CD4-positive, alpha-beta T cell treated with Interleukin-17A for 1 hour (primary cell): ENCODE measurements around the gene TARDBP.
A peak's percentile ranks its signal among the peaks of the same experiment; 100 is the strongest.
"Not testable (repeated sequence)": the region's sequence is repeated elsewhere in the genome, so short reads cannot be mapped to it uniquely, and the experiment has no call there.

Experiments
- DNase-seq: peaks from one replicate; pipeline ENCODE4 v3.0.0-alpha.2; 2020

Gene TARDBP

DNA sequence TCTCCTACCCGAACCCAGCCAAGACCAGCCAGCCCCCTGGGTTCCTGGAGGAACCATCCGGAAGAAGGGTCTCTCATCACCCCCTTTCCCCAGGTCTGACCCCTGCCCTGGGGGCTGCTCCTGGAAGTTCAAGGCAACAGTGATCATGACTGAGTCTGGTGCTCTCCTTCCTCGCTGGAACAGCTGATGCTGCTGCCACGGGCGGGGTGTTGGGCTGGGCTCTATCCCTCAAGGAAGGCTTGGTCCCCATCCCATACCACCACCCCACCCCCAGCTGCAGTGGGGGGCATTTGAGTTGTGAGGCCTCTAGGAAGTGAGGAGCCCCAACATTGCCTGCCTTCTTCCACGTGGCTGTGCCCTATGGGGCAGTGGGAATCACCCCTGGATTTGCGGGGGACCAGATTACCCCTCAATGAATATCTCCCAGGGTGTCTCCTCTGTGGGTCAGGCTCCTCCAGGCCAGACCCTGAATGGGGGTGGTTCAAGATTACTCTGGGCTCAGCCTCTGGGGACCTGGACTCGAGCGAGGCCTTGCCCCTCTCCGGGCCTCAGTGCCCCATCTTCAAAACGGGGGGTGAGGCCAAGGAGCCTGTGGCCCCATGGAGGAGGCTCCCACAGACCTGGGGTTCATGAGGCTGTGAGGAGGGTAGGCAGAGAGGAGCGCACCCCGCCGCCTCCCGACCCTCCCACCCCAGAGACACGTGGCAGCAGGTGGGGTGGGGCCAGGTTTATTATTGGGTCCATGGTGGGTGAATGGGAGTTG is 31.8 kb downstream of the TARDBP start:
- no peak for DNase-seq

DNA sequence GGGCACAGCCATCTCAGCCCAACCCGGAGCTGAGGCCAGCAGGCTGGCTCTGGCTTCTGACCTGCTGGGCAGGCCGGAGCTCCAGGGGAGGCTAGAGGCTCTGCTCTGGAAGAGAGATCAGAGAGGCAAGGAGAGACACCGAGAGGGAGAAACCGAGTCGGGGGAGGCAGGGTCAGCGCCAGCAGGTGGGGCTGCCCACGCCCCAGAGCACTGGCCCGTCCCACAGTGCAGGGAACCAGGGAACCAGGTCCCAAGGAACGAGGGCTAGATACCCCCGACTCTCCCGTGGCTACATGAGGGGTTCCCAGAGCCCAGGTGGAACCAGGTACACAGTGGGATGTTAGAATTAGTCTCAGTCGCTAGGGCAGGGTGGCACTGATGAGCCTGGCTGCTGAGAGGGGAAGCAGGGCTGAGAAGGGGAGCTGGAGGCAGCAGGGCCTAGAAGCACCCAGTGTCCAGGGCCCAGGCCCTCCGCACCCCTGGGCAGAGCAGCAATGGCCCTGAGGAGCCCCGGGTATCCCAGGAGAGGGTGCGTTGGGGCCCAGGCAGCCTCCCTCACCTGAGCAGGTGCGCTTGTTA is 32.5 kb downstream of the TARDBP start:
- no peak for DNase-seq

DNA sequence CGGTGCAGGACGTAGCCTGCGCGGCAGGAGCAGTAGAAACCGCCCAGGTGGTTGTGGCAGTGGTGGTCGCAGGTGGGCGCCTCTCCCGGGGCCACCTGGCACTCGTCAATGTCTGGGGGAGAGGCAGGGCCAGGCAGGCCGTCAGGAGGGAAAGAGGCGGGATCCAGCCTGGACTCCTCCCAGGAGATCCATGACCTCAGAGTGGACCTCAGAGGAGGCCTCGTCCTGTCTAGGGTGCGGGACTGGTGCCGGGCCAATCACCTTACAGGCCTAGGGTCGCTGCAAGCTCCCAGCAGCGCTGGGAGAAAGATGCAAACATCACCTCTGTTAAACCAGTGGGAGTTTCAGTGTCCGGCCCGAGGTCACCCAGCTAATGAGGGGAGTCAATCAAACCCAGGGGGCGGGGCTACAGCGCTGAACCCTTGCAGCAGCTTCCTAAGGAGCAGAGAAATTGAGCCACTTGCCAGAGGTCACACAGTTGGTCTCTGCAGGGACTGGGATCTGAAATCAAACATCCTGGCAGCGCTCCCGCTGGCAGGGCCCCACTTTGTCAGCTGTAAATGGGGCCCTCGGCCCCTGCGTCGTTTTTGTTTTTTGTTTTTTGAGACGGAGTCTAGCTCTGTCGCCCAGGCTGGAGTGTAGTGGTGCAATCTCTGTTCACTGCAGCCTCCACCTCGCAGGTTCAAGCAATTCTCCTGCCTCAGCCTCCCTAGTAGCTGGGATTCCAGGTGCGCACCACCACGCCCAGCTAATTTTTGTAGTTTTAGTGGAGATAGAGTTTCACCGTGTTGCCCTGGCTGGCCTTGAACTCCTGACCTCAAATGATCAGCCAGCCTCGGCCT is 33.2 kb downstream of the TARDBP start:
- no peak for DNase-seq

DNA sequence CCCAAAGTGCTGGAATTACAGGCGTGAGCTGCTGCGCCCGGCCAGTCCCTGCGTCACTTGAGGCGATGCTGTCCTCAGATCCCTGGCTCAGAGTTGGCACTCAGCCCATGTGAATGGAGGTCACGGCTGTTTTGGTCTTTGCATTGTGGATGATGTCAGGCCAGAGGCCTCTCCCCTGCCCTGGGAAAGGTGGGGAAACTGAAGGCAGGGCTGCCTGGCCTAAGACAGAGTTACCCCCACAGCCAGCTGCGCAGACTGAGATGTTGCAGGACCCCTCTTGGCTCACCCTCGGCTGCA is 33.8 kb downstream of the TARDBP start:
- no peak for DNase-seq

DNA sequence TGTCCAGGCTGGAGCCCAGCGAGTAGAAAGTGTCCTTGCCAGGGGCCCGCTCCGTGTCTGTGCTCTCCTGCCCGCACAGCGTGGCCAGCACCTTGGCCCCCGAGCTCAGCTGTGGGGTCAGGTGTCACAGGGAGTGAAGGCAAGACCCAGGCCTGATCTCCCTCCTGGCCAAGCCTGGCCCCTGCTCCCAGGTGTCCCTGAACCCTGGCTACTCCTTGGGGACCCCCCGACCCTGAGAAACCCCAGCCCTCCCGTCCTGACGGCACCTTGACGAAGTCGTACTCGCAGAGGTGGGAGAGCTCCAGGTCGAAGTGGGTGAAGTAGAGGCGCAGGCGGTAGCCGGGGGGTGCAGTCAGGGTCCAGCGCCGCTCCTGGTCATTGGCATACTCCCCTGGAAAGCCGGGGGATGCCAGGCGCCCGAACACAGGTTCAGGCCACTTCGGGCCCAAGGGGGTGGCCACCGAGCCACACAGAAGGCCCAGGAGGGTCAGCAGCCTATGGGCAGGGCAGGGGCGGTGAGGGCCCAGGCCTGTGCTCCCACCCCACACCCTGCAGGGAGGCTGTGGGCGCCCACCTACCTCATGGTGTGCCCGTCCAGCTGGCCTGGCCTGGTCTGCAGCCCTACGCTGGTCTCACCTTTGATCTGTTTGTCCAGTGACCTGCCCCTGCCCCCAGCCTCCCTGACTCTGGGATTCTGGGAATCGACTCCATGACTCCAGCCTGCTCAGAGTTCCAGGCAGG is 34.3 kb downstream of the TARDBP start, which contains the start of gene MASP2:
Gene MASP2, minus strand, starts transcription at position 615 of the 741 bp plus-strand sequence. Its CDS starts 32 bp downstream, at position 583.
- DNase-seq: no peak

DNA sequence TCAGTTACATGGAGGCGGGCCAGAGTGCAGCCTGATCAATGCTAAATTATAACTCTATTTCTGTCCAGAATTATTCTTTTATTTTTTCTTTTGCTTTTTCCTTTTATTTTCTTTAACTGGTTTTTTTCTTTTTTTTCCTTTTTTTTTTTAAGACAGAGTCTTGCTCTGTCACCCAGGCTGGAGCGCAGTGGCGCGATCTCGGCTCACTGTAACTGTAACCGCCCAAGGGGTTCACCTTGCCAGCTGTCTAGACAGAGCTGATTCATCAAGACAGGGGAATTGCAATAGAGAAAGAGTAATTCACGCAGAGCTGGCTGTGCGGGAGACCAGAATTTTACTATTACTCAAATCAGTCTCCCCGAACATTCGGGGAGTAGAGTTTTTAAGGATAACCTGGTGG is 38.7 kb downstream of the TARDBP start:
- DNase-seq: not testable (repeated sequence)

DNA sequence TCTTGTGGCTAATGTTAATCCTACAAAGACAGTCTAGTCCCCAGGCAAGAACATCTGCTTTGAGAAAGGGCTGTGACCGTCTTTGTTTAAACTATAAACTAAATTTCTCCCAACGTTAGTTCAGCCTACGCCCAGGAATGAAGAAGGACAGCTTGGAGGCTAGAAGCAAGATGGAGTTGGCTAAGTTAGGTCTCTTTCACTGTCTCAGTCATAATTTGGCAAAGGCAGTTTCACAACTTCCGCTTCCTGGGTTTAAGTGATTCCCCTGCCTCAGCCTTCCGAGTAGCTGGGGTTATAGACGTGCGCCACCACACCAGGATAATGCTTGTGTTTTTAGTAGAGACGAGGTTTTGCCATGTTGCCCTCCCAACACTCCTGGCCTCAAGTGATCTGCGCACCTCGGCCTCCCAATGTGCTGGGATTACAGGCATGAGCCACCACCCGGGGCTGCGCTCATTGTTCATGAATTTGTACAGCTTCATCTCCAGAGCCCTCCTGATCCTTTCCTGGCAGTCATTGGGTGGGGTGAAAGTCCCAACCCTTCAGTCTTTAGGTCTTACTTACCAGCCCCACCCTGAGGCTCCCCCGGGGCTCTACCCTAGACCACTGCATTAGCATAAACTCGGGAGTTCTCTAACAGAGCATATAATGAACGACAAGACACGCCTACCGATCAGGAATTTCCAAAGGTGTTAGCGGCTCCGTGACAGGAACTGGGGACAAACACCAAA is 39.5 kb downstream of the TARDBP start:
- DNase-seq: no peak

DNA sequence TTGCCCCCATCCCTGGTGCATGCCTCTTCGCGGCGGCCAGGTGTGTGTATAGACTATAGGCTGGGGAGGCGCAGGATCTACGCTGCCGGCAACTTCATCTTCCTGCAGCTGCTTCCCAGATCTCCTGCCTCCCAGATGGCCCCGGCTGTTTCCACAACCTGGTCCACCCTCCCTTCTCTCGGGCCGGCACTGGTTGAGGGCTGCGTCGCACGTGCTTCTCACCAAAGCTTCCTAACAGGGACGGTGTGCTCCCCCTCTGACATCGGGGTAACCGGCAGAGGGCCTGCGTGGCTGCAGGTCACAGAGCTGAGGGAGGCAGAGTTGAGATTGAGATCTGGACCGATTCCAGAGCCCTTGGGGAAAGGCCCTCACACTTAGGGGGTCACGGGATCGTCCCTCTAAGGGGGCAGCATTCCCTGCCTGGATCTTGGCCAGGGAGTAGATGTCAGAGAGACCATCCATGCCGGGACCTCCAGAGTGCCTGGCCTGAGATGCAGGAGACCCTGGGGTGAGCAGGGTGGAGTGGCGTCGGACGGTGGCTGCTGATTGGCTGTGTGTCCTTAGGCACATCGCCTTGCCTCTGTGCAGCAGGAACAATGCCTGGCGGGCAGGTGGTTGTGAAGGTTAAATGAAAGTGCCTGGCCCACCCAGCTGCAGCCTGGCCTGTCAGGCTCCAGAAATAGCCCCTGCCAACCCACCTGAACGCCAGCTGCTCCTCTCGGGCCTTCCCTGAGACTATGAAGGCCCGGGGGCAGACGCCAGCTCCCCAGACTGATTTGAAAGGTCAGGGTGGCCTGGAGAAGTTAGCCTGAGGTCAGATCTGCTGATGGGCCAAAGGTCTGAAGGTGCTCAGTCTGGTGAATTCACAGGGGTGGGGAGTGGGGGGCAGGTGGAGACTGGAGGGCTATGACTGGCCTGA is 40.6 kb downstream of the TARDBP start:
- DNase-seq: no peak

DNA sequence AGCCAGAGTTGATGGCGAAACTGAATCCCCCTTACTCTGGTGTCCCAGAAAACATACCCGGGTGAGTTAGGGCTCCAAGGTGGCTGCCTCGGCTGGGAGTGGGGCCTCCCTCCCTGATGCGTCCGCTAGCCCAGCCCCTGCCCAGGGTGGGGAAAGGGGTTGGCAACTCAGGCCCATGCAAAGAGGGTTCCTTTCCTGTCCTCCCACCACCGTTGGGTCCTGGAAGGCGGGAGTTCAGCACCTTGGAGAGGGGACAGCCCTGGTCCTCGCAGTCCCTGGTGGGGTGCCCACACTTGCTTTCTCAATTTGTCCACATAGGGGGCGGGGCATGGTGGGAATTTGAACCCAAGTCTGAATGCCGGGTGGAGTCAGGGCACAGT is 41.3 kb downstream of the TARDBP start:
- DNase-seq: no peak

DNA sequence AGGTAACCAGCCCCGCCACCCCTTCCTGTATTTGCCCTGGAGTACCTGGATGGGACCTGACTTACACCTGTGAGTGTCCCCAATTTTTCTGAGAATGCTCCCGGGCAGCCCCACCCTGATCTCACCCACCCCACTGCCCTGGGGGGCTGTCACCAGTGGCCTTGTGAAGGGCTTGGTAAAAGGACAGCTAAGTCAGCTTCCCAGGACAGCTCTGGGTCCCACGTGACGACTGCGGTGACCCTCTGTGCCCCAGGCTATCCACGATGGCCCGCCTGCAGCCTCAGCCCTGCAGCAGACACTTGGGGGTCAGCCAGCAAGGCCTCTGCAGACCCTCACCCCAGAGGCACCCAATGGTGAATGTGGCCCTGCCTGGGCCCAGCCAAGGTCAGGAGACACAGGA is 41.7 kb downstream of the TARDBP start:
- DNase-seq: no peak

DNA sequence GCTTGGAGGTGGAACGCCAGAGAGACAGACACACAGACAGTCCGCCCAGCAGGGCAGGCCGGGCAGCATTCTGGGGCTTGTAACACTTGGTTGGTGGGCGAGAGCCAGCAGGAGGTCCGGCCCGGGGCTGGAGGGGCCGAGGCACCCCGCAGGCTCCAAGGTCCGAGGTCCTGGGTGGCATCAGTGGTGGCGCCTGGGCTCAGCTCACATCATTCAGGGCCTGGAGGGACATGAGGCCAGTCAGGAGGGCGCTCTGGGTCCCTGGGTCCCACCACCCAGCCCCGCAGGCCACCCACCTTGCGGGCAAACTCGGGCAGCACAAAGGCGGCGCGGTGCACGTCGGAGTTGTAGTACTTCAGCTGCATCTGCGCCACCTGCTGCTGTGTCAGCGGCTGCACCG is 42.2 kb downstream of the TARDBP start:
- no peak for DNase-seq

DNA sequence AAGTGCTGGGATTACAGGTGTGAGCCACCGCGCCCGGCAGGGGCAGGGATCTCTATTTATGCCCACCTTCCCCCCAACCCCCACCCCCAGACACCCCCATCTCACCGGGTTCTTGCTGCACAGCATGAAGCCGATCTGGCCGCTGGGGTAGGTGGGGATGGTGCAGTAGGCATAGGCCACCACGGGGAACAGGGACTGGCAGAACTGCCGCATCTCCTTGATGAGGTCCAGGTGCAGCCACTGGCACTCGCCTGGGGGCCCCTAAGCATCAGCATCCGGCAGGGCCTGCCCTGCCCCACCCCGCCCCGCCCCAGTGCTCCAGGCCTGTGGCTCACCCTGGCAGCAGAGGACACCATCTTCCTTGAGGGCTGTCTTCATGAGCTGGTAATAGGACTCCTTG is 43.2 kb downstream of the TARDBP start:
- no peak for DNase-seq

DNA sequence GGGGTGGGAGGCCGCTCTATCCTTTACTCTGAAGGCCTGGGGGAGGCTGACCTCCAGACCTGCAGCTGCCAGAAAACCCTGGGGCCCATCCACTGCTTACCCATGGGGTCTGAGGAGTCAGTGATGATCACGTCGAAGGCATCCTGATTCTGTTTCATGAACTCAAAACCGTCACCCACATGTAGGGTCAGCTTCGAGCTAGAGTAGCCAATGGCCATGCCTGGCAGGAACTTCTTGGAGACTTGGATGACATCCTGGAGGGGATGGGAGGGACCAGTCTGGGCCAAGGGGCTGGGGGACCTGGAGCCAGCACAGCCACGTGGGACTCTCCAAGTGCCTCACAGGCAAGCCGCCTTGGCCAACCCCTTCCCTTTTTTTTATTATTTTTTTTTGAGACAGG is 44.0 kb downstream of the TARDBP start:
- DNase-seq: no peak

DNA sequence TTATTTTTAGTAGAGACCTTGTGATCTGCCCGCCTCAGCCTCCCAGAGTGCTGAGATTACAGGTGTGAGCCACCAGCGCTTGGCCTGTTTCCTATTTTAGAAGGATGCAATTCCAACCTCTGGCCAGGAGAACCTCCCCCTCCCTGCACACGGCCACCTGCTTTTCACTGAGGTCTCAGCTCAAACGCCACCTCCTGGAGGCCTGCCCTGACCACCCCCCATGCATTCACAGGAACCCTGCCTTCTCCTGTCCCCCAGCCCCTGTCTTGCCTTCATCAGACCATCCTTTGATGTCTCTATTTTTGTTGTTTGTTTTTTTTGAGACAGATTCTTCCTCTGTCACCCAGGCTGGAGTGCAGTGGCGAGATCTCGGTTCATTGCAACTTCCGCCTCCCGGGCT is 45.0 kb downstream of the TARDBP start:
- no peak for DNase-seq

DNA sequence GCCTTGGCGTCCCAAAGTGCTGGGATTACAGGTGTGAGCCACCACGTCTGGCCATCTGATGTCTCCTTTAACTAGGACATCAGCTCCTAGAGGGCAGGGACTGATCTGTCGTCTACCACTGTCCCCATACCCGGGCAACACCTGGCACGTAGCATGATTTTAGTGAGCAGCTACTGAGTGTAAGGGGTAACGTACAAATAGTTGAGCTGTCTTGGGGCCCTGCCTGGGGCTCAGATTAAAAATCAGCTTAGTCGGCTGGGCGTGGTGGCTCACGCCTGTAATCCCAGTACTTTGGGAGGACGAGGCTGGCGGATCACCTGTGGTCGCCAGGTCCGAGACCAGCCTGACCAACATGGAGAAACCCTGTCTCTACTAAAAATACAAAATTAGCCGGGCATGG is 45.6 kb downstream of the TARDBP start:
- DNase-seq: no peak

DNA sequence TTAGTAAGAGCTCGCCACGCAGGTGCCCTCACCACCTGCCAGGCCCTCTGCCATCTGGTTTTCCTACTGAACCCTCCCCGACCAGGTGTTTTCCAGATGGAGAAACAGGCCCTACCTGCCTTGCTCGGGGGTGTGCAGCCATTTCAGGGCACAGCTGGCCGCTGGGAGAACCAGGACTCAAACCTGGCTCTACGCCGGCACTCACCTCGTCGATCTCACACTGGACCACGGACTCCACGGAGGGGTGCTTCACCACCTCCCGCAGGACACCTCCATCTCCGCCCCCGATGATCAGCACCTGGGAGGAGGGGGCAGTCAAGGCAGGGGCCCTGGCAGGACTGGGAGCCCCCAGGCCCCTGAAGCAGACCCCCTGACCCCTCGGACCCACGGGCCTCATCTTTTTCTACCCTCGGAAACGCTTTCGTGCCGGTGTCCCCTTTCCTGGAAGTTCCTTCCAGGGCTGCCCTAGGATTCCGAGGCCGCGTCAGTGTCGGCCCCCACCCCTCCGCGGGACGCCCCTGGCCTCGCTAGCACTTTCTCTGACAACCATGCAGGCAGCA is 46.2 kb downstream of the TARDBP start:
- DNase-seq: no peak

DNA sequence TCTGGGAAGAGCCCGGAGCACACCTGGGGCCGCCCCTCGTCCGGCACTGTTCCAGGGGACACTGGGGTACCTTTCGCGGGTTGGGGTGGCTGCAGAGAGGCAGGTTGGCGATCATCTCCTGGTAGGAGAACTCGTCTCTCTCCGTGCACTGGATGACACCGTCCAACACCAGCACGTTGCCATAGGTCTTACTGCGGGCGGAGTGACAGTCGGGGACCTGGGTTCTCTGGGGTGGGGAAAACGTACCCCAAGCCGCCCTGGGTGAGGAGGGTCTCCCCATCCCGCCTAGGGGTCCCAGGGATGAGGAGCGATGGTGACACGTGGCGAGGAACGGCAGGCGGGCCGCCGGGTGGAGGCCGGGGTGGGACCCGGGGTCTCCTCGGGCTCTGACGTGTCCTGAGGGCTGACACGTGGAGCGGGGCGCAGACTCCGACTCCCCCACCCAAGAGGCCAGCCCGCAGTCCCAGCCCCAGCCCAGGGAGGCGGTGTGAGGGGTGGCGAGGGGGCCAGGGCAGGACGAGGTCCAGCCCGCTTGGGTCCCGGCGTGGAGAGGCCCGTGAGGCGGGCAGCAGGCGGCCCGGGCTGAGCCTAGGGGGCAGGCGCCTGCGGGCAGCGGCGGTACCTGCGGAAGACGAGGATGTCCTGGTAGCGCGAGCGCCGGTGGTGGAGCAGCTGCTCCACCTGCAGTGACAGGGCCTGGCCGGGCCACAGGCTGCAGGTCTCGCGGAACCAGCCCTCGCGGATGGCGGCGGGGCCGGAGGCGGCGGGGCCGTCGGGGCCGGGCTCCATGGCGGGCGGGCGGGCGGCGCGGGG is 46.9 kb downstream of the TARDBP start:
- no peak for DNase-seq

DNA sequence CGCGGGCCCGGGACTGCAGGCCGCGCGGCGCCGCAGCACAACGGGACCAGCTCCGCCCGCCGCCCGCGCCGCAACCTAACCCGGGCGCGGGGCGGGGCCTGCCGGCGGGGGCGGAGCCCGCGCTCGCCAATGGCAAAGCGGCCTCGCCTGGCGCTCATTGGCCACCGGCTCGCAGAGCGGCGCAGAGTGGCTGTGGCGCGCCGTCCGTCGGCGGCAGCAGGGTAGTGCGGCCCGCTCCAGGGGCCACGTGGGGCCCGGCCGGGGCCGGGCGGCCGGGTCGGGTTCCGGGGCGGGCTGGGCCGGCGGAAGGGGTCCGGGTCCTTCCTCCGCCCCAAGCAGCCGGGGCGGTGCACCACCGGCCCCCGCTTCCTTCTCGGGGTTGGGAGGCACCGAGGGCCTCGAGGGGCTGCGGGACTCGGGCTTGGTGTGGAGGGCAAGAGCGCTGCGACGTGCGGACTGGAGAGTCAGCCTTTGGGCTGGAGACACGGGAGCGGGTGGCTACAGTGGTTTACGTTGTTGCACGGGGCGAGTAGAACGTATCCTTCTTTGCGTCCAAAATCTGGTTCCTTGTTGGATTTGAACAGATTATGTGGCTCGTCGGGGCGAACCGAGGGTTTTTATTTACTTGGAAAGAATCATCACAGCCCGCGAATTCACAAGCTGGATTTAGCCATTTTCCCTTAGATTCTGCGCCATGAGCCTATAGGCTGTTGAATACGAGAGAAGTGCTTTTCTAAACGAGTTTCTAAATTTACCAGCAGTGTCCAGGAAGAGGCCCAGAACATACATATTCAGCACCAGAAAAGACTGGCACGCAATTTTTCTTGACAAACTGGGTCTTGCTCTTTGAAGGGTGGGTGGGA is 47.7 kb downstream of the TARDBP start, which contains the start of gene SRM:
Gene SRM, minus strand, starts transcription at position 51 of the 863 bp plus-strand sequence. CDS start 75 bp downstream, outside the sequence.
- peak; percentile 90 for DNase-seq
